Breast epithelium (tissue), 3 donors: ENCODE measurements around the gene MAT2B.

Experiments used
- CTCF ChIP-seq, 3 donors: fragments of 450-650 bp; IDR thresholded peaks; one replicate each; pipeline ENCODE4 v1.5.1; 2016 to 2017; ENCODE audit warnings: antibody characterized with exemption in 3 of 3, mild to moderate bottlenecking in 3 of 3, moderate library complexity in 3 of 3
- POLR2A ChIP-seq: fragments of 450-650 bp; IDR thresholded peaks from one replicate; pipeline ENCODE4 v1.6.1; 2016; ENCODE audit warnings: antibody characterized with exemption, mild to moderate bottlenecking, moderate library complexity
- POLR2AphosphoS5 ChIP-seq, 3 donors: sonication (generic); formaldehyde crosslinking; IDR thresholded peaks; one replicate each; pipeline ENCODE4 v1.6.1; 2017; ENCODE audit warnings: antibody characterized with exemption in 3 of 3

DNA sequence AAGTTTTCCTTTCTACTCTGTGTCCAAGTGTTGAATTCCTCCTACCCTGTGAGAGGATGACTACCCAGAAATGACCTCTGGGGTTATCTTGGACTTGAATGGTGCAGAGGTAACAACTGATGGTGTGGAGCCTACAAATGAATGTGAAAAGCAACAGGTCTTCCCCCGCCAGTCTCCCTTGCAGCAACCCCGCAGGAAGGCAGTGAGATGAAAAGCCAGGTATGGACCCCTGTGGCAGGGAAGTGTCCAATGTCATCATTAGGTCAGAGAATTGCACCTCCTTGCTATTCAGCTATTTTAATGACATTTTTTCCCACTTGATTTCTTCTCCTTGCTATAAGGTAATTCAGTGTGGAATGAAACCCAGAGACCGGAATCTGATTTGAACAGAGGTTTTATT, 58.5 kb downstream of the MAT2B start:
- TF ChIP-seq CTCF (IDR thresholded peaks at IDR 0.05) (no peak), POLR2A (no peak), POLR2AphosphoS5 (IDR thresholded peaks at IDR 0.05) (no peak)
